HG02642 (cell line): ENCODE results near the gene ADAMTS18.
A peak's percentile ranks its signal among the peaks of the same experiment; 100 is the strongest.

ENCODE experiments used
- ATAC-seq: cut with Tn5 transposase; IDR thresholded peaks from one replicate; pipeline ENCODE4 v1.9.1; 2021; ENCODE audit warnings: mild to moderate bottlenecking; ENCODE audit not compliant: unreplicated experiment, poor library complexity

The ADAMTS18 gene

DNA sequence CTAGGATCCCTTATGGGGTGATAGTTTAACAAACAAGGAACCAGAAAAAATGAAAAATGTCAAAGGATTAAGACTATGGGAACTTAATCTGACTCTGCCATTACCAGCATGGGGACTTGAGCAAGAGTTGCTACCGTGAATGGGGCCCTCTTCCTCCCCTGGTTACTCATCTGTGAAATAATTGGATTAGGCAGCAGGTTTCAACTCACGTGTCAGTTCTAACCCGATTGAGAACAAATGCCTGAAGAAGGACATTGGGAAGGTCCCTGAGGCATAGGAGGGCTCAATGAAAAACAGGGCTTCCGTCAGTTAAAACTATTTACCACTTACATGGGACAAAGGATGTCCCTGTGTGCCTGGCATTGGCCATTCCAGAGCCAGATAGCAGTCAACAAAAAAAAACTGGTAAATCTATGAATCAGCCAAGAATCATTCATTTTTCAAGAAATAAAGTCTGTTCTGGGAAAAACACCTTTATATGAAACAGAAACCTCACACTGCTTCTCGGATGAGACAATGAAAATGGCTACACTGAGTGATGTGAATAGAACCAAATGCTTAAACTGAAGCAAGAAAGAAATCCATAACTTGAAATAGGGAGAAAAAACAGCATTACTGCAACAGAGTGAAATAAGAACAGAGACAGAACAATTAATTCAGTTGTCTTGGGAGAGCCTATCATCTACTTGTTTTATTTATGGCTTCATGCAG is 104.3 kb downstream of the ADAMTS18 start:
- no peak for ATAC-seq

DNA sequence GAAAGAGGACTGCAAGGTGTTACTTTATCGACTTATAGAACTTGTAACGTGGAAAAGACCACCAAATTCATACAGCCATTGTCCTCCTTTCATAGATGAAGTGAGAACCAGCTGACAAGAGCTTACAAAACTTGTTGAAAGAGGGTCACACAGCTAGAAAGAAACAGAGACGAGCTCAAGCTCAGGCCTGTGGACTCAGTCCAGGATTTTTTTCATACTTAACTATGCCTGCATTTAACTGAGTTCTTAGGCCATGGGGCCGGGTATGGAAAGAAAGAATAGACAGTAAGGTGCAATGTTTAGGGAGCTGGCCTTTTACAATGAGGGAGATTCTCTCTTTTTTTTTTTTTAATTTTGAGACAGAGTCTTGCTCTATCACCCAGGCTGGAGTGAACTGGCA is 106.1 kb downstream of the ADAMTS18 start:
- no peak for ATAC-seq

DNA sequence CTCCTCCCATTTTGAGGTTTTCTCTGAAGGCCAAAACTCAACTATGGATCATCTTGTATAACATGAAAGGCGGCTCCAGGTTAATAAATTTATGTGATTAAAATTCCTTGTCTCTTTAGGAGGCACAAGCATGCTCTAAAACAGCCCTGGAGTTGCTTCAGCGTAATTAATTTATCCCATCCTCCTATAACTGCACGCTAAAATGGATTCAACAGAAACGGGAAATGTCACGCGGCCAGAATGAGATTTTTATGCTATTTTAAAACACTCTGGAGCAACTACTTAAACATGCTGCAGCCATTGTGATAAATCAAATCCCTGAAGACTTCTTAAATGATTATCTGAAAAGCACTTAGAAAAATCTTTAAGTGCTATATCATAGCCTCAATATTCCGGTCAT is 106.6 kb downstream of the ADAMTS18 start:
- ATAC-seq: no peak

DNA sequence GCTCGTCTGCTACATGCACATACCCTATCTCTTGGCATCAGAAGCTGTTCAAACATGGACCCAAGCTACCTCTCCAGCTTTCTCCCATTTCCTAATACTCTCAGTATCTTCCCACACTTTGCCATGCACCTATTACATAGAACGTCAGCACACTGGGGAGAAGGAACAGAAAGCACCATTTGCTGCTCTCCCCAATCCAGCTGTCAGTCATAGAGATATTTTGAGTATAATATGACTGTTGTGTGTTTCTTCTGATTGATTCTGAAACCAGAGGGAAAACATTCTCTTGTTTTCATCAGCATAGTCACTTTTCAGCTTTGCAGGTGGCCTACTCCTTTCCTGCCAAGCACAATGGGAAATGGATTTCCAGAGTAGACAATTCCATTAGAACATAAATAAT is 107.1 kb downstream of the ADAMTS18 start:
- ATAC-seq: peak; percentile 57

DNA sequence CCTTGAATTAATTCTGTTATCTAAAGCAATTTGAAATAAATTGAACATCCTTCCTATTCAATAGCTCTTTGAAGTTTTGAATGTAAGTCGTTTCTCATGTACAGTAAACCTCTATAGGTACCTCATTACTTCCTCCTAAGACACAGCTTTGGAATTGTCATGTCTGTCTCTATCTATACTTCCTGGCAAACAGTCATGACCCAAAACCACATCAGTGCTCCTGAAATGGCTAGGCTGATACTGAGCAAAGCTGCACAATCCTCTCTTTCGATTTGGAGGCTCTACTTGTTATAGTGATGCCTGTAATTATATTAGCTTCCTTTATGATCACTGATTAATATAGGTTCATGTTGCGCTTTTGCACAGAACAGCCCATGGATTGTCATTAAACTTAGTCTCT is 110.1 kb downstream of the ADAMTS18 start:
- no peak for ATAC-seq

DNA sequence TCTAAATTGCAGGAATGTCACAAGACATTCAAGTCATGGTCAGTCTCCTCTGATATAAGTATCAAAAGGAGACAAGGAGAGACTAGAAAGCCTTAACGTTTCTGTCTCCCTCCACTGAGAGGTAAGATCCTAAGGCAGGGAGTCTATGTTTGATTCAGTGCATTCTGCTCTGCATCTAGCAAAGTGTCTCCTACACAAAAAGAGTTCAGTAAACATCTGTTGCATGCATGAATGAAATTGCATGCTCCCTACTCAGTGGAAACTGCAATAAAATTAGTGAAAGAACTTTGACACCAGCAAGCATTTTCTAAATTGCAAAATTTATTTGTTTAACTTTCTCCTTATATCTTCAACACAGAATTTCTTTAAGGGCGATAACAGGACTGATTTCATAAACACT is 111.1 kb downstream of the ADAMTS18 start:
- ATAC-seq: no peak

DNA sequence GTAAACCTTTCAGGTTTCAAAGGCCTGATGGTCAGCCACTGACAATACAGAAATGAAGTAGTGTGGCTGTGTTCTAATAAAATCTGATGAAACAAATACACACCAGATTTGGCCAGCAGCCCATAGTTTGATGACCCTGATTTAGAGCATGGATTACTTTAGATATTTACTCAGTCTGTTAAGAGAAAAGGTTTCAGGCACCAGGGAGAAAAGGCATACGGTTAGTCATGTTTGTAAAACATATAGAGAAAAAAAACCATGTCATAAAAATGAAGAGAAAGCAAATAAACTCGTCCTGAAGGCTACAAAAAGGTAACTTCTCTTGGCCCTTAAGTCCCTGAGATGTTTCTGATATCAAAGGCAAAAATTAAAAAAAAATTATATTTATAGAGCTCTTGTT is 112.1 kb downstream of the ADAMTS18 start:
- ATAC-seq: no peak

DNA sequence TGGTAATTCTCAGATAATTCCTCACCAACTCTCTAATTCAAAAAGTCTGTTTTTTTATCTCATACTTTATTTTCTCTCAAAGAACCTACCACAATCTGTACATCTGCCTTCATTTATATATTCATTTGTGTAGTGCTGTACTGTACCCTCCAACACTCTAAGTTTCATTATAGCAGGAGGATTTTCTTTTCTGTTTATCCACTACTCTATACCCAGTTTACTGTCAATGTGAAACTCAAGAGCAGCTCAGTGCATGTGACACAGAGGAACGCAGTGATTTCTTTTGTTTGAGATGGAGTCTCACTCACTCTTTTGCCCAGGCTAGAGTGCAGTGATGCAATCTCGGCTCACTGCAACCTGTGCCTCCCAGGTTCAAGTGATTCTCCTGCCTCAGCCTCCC is 117.8 kb downstream of the ADAMTS18 start:
- ATAC-seq: no peak

DNA sequence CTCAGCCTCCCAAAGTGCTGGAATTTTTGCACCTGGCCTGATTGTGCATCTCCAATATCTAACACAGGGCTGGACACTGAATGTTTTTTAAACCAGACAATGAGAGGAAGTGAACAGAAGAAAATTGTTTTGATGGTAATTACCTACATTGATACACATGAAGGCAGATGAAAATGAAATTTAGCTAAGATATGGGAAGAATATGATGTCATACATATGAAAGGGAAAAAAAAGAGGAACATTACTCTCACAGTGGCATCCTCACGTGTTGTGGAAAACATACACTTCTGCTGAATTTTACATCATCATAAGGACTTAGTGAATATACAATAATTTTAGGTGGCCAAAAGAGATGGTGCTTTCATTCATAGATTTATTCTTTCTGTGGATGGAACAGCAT is 124.0 kb downstream of the ADAMTS18 start:
- no peak for ATAC-seq

DNA sequence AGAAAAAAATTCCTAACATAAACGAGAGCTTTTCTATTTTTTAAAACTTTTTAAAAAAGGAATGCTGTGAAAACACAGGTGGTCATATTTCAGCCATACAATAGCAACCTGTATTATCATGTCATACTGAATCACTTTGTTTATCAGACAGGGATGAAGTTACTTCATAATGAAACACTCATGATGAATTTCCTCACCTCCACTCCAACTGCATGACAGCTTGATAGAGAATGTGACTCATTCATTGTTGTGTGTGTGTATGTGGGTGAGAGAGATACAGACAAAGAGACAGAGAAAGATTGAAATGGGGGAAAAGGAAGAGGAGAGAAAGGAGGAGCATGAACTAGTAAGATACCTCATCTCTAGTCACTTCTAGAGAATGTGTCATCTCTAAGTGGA is 126.7 kb downstream of the ADAMTS18 start:
- no peak for ATAC-seq

DNA sequence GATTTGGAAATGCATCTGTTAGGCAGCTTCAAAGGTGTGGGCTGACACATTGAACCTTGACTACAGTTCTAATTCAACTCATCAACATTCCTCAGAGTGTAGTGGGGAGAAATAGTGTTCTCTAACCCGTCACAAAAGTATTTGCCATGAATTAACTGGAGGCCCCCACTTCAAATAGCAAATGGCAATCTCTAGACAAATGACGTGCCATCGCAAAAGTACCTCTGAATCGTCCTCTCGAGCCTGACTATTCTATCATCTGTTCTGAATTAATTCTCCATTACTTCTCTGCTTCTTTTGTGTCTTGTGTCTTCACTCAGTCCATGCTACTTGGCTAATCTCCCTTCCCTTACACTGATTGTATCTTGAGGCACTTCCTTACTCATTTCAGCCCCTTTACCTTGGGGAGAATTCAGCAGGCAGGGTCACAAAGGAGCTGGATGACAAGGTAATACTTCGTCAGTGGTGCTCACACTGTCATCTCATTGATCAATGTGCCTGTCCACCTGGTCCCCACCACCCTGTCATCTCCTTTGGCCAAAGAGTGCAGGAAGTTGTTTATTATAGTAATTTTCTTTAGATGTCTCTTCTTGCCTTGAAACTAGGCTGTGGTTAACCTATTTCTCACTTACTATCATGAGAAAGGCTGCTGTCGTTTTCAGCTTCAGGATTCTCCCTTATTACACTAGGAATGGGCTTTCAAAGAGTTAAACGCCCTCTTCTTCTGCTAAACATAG is 127.2 kb downstream of the ADAMTS18 start:
- ATAC-seq: no peak

DNA sequence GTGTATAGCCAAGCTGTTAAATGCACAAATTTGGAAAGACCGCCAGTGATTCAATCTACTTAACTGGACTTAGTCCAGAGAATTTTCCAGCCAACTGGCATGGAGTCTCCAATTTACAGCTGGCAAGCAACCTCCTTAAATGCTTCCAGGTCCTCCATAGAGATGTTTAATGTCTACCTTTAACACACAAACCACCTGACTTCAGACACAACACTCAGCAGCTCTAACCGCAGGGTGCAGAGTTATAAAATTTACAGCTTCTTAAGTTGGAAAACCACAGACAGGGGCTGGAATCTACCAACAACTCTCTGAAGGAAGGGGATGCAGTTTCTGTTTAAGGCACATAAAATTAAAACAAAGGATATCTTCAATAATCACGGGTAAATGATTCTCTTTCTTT is 128.8 kb downstream of the ADAMTS18 start:
- no peak for ATAC-seq

DNA sequence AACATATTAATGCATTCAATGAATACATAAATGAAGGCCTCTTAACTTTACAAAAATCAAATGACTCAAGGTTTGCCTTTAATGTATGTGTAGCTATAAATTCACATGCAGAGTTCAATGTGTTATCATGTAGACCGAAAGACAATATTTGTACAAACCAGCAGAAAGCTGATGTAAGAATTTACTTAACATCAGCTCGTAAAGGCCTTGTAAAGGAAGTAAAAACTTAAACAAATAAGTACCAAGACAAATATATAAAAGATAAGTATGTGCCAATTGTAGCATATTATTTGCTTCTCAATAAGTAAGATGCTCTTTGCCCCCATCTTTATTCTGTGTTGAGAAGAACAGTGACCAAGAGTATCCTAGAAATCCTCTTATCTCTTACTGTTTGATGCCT is 130.0 kb downstream of the ADAMTS18 start:
- ATAC-seq: no peak

DNA sequence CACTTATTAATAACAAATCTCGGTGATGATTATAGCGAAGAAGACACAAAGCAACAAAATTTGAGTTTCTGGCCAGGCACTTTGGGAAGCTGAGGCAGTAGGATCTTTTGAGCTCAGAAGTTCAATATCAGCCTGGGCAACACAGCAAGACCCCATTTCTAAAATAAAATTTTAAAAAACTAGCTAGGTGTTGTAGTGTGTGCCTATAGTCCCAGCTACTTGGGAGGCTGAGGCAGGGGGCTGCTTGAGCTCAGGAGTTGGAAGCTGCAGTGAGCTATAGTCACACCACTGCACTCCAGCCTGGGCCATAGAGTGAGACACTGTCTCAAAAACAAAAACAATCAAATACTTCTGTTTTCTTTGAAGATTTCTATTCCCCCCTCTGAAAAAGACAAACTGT is 130.7 kb downstream of the ADAMTS18 start:
- no peak for ATAC-seq

DNA sequence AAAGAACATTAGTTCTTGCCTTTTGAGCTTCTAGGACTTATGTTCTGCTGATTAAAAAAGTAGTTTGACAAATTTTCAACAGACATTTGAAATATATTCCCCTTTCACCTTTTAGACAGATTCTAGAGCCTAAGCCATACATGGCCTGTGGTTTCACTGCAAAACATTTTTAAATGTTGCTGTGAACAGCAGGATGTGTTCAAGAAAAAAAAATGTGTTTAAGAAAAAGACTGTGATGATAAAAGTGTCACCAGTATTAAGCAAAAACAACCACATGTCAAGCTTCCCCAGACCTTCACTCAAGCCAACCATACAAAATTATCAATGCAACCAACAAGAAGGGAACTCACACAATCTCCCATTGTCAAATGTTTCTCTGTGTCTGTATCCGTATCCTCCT is 132.2 kb downstream of the ADAMTS18 start:
- ATAC-seq: no peak

DNA sequence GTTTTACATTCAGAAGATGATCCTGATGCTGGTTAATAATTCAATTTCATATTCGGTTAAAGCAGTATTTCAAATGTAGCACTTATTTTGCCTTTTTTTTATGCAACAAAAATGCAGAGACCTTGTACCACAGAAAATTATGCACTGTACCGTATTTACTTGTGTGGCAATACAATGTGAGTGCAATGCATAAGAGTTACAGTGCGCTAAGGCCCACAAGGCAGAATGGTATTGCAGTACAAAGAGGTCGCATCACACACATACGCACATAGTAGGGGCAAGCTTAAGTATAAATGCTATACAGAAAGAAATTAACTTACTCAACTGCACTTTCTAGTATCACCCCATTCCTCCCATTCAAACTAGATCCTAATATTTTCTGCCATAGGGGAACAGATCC is 132.6 kb downstream of the ADAMTS18 start:
- ATAC-seq: no peak

DNA sequence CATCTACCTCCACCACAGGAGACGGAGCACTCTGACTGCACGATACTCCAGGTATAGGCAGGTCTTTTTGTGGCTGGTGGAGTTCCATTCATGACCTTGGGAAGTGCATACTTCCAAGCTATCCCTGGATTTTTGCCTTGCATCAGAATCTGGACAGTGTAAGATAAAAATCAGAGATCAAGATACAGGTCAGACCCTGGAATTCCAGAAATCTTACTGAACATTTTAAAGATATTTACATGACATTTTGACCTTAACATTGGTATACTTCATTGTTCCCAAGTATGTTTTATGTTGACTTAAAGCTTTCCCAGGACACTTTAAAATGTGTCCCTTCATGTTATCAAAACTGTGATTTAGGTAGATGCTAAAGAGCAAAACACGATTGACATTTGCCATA is 134.6 kb downstream of the ADAMTS18 start:
- ATAC-seq: no peak

DNA sequence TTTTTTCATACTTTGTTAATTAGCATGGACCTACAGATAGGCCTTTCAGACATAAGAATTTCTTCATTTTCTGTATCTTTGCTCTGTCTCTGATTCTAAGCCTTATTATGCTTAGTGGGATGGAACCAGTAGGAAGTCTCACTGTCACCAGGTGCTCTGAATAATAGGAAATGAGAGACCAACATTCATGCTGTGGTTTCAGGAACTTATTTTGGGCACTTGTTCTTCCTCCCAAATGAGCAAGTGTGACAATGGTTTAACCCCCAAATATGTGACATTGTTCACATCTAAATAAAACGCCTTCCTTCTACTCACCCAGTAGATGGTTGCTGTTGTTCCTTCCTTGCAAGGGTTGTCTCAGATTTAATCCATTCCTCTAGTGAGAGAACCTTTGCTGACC is 135.4 kb downstream of the ADAMTS18 start:
- peak; percentile 57 for ATAC-seq

DNA sequence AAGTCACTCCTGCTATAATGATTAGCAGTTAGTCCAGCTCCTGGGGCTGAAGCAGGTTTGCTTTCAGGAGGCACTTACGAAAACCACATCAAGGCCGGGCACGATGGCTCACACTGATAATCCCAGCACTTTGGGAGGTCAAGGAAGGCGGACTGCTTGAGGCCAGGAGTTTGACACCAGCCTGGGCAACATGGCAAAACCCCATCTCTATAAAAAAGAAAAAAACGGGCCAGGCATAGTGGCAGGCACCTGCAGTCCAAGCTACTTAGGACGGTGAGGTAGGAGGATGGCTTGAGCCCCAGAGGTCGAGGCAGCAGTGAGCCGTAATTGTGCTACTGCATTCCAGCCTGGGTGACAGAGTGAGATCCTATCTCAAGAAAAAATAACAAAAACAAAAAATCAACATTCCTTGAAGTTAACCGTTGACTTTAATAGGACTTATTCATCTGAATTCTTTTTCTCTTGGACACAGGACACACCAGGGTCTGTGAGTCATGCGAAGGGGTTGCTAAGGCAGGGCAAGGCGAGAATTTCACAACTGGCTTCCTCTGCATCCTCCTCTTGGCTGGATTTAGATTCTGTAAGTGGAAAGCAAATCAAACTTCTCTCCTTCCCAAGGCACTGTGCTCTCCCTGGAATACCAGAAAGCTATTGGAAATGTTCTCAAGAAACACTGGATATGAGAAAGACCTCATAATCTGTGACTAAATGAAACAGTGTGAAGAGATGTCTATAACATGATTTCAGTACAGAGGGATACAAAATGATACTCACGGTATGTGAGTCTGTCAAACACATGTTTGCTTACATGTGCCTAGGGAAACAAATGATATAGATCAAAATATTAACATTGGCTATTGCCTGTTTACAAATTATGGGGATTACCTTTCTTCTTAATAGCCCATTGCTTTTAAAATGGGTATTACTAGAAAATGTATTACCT is 136.1 kb downstream of the ADAMTS18 start:
- no peak for ATAC-seq

DNA sequence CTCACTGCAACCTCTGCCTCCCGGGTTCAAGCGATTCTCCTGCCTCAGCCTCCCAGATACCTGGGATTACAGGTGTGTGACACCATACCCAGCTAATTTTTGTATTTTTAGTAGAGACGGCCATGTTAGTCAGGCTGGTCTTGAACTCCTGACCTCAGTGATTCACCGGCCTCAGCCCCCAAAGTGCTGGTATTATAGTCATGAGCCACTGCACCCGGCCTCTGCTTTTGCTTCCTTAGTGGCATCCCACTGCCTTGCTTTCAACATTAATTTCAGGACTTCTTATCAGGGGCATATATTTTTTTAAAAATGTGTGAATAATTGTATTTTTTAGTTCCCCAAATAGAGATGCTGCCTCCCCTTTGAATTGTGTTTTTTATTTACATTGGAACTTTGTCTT is 136.8 kb downstream of the ADAMTS18 start:
- no peak for ATAC-seq

DNA sequence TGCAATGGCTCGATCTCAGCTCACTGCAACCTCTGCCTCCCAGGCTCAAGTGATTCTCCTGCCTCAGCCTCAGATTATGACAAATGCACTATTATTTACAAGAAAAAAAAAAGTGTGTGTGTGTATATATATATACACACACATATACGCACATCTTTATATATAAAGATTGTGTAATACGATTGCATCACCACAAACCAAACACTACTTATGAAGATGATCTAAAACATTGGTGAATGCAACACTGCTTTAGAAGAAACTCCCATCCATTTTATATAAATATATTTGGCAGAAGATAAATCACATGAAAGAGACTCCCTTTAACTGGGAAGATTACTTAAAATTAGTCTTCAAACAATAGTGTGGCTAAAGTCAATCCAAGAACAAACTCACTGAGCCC is 138.9 kb downstream of the ADAMTS18 start:
- ATAC-seq: no peak
